CD4-positive, alpha-beta T cell treated with Interleukin-17A for 1 hour (primary cell): ENCODE data around the gene CAMK2B.

ENCODE experiments used
- DNase-seq: peaks from one replicate; pipeline ENCODE4 v3.0.0-alpha.2; 2020

Gene CAMK2B

GRCh38 chr7:44285561-44285960, 39.8 kb downstream of the CAMK2B start:
- DNase-seq, result no peak

- DNase-seq, result no peak
Measured at GRCh38 chr7:44284881-44285541, 40.4 kb downstream of the CAMK2B start.

- no peak for DNase-seq
Measured at GRCh38 chr7:44284216-44284615, 41.2 kb downstream of the CAMK2B start.

- no peak for DNase-seq
Measured at GRCh38 chr7:44283381-44284211, 41.8 kb downstream of the CAMK2B start.

DNA sequence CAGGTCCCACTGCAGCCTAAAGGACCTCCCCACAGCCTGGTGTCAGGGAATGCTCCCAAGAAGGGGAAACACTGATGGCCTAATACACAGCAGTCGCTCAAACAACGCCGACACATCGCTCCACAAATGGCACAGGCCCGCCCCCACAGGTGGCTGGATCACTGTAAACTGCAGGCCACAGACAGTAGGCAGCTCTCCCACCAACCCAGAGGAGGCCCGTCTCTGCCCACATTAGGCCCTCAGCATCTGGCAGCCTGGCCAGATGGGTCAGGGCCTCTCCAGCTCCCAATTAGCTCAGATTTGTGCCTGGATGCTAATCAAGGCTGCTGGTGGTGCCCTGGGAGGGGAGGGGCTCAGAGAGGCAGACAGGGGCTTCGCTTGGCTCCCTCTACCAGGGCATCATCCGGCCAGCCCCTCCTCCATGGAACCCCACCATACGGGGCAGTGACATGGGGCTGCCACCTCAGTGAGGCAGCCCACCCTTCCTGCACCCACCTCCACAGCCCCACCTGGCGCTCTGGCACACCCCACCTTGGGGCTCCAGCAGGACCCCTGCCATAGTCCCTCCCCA, 42.7 kb downstream of the CAMK2B start:
- no peak for DNase-seq

GRCh38 chr7:44281811-44282600, 43.4 kb downstream of the CAMK2B start:
- no peak for DNase-seq

GRCh38 chr7:44280993-44281721, 44.2 kb downstream of the CAMK2B start:
- no peak for DNase-seq

- DNase-seq, result no peak
Measured at GRCh38 chr7:44280636-44280992, 44.8 kb downstream of the CAMK2B start.

GRCh38 chr7:44279731-44280505, 45.5 kb downstream of the CAMK2B start:
- DNase-seq, result no peak

DNA sequence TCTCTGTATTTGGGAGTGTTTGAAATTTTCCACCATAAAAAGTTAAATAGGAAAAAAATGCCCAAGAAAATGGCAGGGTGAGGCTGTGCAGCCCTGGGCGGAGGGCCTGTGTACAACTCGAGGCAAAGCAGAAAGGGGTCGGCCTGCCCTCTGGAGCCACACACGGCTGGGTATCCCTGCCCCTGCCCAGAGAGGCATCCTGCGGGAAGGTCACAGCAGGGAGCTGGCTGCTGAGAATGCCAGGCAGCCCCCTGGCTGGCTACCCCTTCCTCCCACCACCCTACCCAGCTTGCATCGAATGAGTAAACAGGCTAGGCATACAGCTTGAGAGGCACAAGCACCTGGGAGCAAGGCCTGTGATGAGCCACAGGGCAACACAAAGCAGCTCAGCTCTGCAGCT, 46.1 kb downstream of the CAMK2B start:
- no peak for DNase-seq

DNA sequence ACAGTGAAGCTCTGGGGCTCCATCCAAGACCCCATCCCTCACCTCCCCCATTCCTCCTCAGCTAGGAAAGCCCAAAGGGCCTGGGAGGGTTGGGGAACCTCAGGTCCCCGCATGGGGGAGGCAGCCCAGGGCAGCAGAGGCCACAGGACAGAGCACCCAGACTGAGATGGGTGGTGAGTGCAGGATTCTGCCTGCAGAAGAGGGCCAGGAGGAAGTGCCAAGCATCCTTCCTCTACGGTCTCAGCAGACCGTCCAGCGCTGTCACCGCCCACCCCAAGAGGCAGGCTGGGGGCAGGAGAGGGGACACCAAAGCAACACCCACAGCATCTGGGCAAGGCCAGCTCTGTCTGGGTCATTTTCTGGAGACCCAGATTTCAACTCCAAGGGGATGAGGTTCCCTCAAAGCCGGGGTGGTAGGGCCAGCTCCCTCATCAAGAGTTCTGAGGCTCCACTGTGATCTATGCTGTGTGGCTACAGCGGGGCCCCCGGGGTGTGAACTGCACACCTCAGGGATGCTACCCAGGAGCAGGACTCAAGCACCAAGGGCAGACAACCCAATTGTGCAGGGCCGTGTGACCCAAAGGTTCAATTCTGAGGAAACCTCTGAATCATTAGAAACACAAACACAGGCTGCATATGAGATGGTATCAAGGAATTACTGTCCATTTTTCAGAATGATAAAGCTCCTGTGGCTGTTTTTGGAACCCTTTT, 46.8 kb downstream of the CAMK2B start:
- DNase-seq, result no peak

DNA sequence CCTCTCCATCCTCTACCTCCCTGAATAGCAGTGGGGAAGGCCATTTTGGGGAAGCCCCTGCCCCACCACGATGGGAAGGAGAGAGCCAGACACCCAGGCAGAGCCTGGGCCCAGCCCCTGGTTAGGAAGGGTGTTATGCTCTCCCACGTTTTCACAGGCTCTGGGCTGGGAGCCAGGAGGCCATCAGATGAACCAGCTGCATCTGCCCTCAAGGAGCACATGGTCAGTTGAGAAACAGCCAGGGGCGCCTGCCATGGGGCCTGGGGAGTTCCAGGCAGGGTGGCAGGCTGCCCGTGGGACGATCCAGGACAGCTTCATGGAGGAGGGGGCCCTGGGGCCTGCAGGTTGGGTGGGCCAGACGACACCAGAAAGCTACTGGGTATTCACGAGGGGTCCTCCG, 47.5 kb downstream of the CAMK2B start:
- no peak for DNase-seq

DNA sequence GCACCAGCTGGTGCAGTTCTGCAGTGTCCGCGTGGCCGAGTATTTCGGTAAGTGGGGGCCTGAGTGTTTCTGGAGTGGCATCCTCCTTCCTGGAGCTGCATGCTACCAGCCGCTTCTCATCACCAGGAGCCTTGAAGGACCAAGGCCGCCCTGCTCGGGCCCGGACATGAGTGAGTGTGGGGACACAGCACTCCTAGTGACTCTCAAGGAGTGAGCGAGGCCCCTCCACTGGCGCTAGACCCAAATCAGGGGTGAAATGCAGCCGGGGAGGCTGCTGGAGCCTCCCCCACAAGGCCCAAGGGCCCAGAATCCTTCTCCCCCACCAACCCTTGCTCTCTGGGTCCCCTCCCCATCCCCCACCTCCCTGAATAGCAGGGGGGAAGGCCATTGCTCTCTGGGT, 48.0 kb downstream of the CAMK2B start:
- no peak for DNase-seq

DNA sequence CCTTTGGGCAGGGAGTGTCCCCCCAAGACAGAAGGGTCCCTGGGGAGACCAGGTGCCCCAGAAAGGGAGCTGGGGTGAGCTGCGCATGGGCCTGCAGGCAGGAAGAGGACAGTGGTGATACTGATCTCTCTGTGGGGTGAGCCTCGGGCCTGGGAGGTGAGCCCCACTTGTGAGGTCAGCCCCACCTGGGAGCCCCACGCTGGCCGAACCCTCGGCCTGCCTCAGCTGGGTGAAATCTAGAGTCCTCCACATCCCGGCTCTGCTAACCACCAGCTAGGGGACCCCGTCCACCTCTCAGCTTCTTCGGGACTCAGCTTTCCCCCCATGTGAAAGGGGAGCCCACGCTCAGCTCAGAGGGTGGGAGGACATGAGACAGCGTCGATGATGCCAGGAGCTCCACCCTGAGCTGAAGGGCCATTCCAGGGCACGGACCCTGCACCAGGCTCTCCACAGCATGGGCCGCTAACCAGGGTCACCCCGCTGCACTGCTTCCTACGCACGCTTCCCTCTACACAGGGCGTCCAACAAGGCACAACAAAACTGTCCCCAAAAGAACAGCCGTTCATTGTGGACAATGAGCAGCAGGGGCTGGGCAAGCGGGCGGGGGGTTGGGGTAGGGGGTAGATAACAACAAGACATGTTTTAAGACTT, 48.7 kb downstream of the CAMK2B start:
- no peak for DNase-seq

DNA sequence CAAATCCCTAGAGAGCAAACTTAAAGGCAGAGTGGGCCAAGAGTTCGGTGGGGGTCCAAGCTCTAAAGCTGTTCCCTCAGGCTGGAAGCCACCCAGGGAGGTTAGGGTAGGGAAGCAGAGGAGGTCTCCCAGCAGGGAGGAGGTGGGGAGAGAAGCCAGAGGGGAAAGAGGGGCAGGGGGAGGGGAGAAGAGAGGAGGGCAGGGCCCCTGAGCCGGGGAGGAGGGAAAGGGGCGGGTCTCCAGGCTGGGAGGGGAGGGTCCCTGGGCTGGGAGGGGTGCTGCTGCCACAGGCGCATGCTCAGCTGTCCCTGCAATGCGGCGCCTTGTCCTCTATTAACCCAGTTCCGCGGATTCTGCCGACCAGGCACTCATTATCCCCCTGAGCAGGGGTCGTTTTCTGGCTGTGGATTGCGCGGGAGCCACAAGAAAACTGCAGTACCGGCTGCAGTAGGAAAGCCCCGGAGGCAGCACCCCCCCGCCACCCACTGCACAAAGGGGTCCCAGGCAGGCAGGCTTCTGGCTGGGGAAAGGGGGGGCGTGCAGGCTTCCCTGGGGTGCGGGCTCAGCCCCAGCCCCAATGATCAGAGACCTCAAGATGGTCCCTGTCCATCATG, 49.3 kb downstream of the CAMK2B start:
- DNase-seq, result no peak

DNA sequence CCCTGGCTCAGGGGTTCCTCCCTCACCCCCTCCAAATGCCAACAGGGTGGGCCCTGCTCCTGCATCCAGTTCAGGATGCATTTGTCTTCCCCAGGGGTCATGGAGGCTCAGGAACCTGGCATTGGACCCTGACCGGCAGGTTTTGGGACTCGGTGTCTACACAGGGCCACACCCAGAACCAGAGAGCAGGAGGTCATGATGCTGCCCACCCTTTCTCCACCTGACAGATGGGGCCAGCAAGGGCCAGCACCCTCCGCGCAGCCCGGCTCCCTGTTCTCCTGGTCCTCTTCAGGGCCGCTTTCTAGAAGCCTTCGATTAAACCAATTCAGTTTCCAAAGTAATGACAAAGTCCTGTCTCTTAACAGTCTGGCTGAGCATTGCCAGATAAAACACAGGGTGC, 50.2 kb downstream of the CAMK2B start:
- no peak for DNase-seq

- DNase-seq, result no peak
Measured at GRCh38 chr7:44274623-44274975, 50.8 kb downstream of the CAMK2B start.

GRCh38 chr7:44273681-44274622, 51.4 kb downstream of the CAMK2B start:
- no peak for DNase-seq

- no peak for DNase-seq
Measured at GRCh38 chr7:44272981-44273380, 52.4 kb downstream of the CAMK2B start.
